A549 treated with AZD9567 at 1 μM for 4 hours (cell line): ENCODE measurements around the gene RXRB. TPM values are rescaled to one million over a fixed set of nuclear protein-coding genes. Genes with fewer than 3 reads are reported as not detected.

Experiments used
- total RNA-seq: library from RNA; stranded (reverse); fragments of 200-300 nt; extraction: Qiagen RNA extraction; gene quantifications from 5 replicates; pipeline ENCODE4 v1.2.3, GENCODE V29; 2022; ENCODE audit not compliant: insufficient read depth

The RXRB gene
- 14.1 to 22.0 TPM (median 20.4 TPM) in 5 replicates for total RNA-seq

GRCh38 chr6:33200219-33201146, at the start of gene RXRB, which contains the start of gene SLC39A7:
TSS of gene RXRB (minus strand) at chr6:33200665. CDS start at chr6:33200476, 189 bp downstream.
TSS of gene SLC39A7 (plus strand) at chr6:33200867. CDS start at chr6:33201246, 379 bp downstream.

GRCh38 chr6:33208091-33208967, 7.9 kb upstream of the RXRB start, which contains the start of gene RING1:
TSS of gene RING1 (plus strand) at chr6:33208500. CDS start at chr6:33208823, 323 bp downstream.

GRCh38 chr6:33204415-33205190, 4.1 kb upstream of the RXRB start, which contains the start of gene HSD17B8:
TSS of gene HSD17B8 (plus strand) at chr6:33204655. CDS start at chr6:33204669, 14 bp downstream.

GRCh38 chr6:33192105-33192646, 8.3 kb downstream of the RXRB start, which contains the start of gene COL11A2:
TSS of gene COL11A2 (minus strand) at chr6:33192467. CDS start at chr6:33192240, 227 bp downstream.

Other genes starting within 250 kb of the RXRB start
- 2.7 to 7.3 TPM (median 3.3 TPM) in 5 replicates for gene HLA-DMA, start 247.6 kb downstream of the RXRB start, total RNA-seq
- gene BRD2, start 232.1 kb downstream of the RXRB start, total RNA-seq, result 143 to 170 TPM (median 152 TPM) in 5 replicates
- 0.02 TPM in 1 of 5 replicates, not detected in the others for gene HLA-DOA, start 191.1 kb downstream of the RXRB start, total RNA-seq
- not detected in 5 replicates for gene HLA-DPA1, start 127.0 kb downstream of the RXRB start, total RNA-seq
- not detected in 5 replicates for gene HLA-DPB1, start 124.7 kb downstream of the RXRB start, total RNA-seq
- 0.89 to 1.1 TPM (median 0.94 TPM) in 4 of 5 replicates, not detected in the other for gene COL11A2, start 8.2 kb downstream of the RXRB start, total RNA-seq
- gene SLC39A7, start 202 bp upstream of the RXRB start, total RNA-seq, result 101 to 107 TPM (median 106 TPM) in 5 replicates
- 10.8 to 16.7 TPM (median 15.0 TPM) in 5 replicates for gene HSD17B8, start 4.0 kb upstream of the RXRB start, total RNA-seq
- 15.2 to 26.0 TPM (median 25.6 TPM) in 5 replicates for gene RING1, start 7.8 kb upstream of the RXRB start, total RNA-seq
- gene VPS52, start 71.2 kb upstream of the RXRB start, total RNA-seq, result 15.0 to 20.1 TPM (median 16.3 TPM) in 5 replicates
- gene RPS18, start 71.4 kb upstream of the RXRB start, total RNA-seq, result 1,729 to 2,702 TPM (median 2,628 TPM) in 5 replicates
- gene B3GALT4, start 76.5 kb upstream of the RXRB start, total RNA-seq, result 0.46 to 0.59 TPM (median 0.54 TPM) in 4 of 5 replicates, not detected in the other
- 47.5 to 58.2 TPM (median 55.0 TPM) in 5 replicates for gene WDR46, start 88.6 kb upstream of the RXRB start, total RNA-seq
- gene PFDN6, start 88.9 kb upstream of the RXRB start, total RNA-seq, result 98.9 to 131 TPM (median 107 TPM) in 5 replicates
- gene RGL2, start 98.3 kb upstream of the RXRB start, total RNA-seq, result 11.4 to 13.9 TPM (median 11.8 TPM) in 5 replicates
- 28.4 to 44.0 TPM (median 33.9 TPM) in 5 replicates for gene TAPBP, start 113.4 kb upstream of the RXRB start, total RNA-seq
- 1.5 to 3.7 TPM (median 3.5 TPM) in 5 replicates for gene ZBTB22, start 117.1 kb upstream of the RXRB start, total RNA-seq
- 31.5 to 37.6 TPM (median 34.9 TPM) in 5 replicates for gene DAXX, start 122.3 kb upstream of the RXRB start, total RNA-seq
- 43.3 to 46.6 TPM (median 43.8 TPM) in 5 replicates for gene KIFC1, start 191.2 kb upstream of the RXRB start, total RNA-seq
- gene PHF1, start 210.3 kb upstream of the RXRB start, total RNA-seq, result 13.7 to 17.4 TPM (median 16.2 TPM) in 5 replicates
- gene CUTA, start 217.4 kb upstream of the RXRB start, total RNA-seq, result 136 to 221 TPM (median 194 TPM) in 5 replicates
- gene SYNGAP1, start 219.4 kb upstream of the RXRB start, total RNA-seq, result 3.1 to 5.6 TPM (median 4.3 TPM) in 5 replicates